PC-3 (cell line): ENCODE measurements around the gene GLRX5.

Experiments
- CTCF ChIP-seq: fragments of 300-600 bp; sonication (generic); conservative IDR thresholded peaks from 2 replicates; pipeline ENCODE4 v1.5.1; 2017; ENCODE audit warnings: antibody characterized with exemption, low read depth, mild to moderate bottlenecking, low read length
- EZH2 ChIP-seq: fragments of 300-600 bp; sonication (generic); IDR thresholded peaks from one replicate; pipeline ENCODE4 v1.6.1; 2017; ENCODE audit warnings: antibody characterized with exemption, mild to moderate bottlenecking, low read length; ENCODE audit not compliant: unreplicated experiment

- no peak for TF ChIP-seq EZH2
- no peak for TF ChIP-seq CTCF
Observed at GRCh38 chr14:95562892-95563685, 28.2 kb downstream of the GLRX5 start.
